ENCODE measurements around the gene RANBP1.
"Not testable (repeated sequence)": the region's sequence is repeated elsewhere in the genome, so short reads cannot be mapped to it uniquely, and the experiment has no call there.

RANBP1 gene

DNA sequence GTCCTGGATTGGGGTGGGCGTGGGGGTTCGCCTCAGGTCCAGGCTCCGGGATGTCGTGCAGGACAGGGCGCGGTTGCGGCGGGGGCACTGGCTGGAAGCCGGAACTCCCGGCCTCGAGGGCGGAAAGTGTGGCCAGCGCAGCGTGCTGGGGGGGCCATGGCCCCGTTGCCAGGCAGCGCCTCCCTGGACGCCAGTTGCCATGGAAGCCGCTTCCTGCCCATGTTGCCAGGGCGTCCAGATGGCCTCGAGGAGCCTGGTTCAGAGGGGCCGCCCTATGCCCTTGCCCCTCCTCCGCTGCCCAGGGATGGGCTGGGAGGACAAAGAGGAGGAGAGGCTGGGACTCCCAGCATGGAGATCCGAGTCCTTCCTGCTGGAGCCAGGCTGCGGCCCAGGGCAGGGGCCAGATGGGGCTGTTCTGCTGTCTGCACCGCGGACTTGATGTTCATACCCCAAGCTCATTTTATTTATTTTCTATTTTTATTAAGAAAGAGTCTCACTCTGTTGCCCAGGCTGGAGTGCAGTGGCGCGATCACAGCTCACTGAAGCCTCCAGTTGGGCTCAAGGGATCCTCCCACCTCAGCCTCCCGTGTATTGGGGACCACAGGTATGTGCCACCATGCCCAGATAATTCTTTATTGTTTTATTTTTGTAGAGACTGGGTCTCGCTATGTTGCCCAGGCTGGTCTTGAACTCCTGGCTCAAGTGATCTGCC lies 39.6 kb downstream of the RANBP1 start:
- DNase-seq: peak; percentile 74

DNA sequence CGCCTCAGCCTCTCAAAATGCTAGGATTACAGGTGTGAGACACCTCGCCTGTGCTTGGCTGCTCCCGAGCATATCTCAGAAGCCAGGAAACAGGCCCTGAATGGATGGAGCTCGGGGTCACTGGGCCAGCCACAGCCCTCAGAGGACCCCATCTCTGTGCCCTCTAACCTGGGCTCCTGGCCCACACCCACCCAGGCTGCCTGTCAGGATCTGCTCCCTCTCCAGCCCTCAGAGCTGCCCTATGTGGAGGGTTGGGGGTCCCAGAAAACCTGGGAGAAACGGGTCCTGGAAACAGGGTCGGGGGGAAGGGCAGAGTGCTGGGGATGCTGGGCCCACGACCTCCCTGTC lies 40.1 kb downstream of the RANBP1 start:
- DNase-seq: no peak

DNA sequence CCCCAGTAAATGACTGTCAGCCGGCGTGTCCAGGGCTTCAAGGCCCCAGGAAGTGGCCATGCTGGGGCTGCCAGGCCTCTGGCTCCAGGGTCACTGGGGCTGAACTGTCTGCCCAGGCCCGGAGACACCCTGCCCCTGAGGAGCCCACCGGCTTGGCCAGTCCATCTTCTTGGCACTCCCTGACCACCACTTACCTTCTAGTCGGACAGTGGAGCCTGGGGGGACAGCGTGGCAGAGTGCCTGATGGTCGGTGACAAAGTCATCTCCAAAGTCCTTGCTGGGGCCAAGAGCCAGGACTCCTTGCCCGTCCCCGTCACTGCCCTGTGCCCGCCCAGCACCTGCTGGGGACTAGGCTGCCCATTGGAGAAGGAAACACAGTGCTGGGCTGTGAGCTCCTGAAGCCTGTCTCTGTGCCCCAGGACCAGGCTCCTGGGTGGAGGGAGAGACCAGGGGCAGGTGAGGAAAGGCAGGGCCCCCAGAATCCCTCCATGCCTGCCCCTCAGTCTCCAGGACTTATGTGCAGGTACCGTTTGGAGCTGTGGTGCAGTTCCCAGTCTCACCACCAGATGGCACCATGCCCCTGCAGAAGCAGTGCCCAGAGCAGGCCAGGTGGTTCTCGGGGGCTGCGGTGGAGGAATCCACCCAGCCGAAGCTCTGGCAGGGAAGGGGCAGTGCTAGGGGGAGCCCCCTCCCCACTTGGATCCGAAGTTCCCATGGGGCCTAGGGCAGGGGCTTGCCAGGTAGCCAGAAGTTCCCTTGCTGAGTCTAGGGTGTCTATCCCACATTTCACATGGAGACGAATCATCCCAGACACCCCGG lies 40.9 kb downstream of the RANBP1 start:
- peak; percentile 69 for DNase-seq

DNA sequence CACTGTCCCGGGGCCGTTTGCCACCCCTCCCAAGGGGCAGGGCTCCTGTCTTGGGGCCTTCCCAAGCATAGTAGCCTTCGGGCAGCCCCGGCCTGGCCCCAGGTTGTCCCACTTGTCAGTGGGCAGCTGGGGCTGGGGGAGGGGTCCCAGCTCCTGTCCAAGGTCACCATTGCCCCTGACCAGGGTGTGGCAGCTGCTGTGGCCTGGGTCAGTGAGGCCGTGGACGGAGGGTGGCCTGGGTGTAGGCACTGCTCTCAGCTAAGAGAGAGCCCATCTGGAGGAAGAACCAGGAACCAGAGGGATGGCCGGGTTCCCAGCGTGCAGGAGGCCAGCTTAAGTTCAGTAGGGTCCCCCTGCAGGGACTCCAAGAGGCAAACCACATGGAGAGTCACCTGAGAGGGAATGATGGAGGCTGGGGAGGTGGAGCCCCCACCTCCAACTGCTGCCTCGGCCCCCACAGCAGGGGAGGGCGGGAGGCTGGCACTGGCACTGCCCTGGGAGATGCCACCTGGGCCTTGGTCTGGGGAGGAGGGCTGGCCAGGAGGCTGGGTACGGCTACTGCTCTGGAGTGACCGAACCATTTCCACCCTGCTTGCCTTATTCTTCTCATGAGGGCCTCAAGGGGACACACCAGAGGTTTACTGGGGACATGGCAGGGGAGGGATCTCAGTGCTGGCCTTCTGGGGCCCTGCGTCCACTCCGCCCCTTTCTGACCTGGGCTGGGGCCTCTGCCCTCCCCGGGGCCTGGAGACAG lies 41.7 kb downstream of the RANBP1 start:
- no peak for DNase-seq

DNA sequence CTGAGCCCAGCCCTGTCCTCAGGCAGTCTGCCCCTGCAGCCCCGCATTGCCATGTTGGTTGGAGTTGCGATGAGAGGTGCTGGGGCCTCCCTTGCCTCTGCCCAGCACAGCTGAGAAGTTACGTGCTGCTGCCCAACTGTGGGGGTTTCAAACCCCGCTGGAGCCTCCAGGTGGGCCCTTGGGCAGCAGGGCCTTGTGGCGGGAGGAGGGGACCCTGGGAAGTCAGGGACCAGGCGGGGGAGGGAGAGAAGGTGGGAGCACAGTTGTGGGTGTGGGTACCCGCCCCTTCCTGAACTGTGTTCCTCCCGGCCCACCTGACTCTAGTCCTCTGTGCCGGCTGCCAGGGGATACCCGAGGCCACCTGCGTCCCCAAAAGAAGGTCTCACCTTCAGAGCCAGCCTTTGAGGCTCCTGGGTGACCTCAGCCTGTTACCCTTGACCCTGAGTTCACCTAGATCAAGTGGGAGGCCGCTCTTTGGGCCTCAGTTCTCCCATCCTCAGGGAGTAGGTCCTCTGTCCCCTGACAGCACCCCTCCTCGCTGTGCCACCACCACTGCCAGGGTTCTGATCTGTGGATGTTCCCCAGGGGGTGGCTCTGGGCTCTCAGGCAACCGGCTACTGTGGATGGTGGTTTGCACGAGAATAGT lies 42.6 kb downstream of the RANBP1 start:
- no peak for DNase-seq

DNA sequence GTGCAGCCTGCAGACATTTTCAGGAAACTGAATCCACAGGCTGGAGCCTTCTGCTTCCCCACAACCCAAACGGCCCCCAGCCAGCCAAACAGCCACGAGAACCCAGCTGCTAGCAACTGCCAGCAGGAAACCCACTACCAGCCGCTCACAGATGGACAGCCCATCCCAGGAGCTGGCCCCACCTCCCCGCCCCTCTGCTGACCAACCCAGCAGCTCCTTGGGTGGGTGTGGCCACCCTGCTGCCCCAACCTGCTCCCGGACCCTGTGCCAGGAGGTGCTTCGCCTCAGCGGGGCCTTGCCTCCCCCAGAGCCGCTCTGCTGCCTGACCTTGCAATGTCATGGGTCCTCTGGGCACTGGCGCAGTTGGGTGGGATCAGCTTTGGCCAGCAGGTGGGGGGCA lies 43.2 kb downstream of the RANBP1 start:
- no peak for DNase-seq

DNA sequence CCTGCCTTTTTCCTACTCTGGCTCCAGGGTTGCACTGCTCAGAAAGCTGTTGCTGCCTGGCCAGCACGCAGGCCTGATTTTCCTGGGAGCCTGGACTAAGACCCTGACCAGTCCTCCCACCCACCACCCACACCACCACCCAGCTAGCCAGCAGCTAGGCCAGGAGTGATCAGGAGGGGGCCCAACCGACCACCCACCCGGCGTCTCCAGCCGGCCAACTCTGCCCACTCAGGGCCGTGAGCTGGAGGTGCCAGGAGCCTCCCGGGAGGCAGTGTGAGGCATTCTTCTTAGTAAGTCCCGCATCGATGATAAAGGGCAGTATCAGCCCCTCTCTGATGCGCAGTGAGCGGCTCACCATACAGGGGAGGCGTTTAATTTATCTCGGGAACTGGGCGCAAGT lies 43.6 kb downstream of the RANBP1 start:
- DNase-seq: not testable (repeated sequence)

DNA sequence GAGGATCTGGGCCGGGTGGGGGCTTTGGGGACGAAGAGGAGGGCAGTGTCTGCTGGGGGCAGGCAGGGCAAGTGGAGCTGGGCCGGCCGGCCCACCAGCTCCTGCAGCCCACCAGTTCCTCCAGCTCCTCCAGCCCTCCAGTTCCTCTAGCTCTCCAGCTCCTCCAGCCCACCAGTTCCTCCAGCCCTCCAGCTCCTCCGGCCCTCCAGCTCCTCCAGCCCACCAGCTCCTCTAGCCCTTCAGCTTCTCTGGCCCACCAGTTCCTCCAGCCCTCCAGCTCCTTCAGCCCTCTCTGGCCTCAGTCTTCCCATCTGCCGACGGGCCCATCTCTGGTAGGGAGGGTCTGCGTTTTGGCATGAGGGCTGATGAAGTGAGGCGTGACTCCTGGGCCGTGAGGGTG lies 44.1 kb downstream of the RANBP1 start:
- no peak for DNase-seq

DNA sequence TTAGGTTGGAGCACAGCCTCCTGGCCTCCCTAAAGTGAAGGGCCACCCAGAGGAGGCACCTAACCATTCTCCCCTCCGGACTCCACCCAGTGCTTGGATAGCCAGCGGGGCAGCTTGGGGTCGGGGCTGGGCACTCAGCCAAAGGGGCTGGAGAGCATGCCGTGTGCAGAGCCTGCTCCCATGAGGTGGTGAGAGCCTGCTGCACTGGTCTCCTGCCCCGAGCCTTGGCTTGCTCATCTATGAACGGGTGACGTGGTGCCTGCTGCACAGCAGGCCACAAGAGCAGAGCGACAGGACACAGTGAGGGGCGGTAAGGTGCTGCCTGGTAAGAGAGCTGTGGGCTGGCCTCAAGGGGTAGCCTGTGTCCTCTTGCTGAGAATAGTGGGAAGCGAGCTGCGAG lies 49.0 kb downstream of the RANBP1 start:
- no peak for DNase-seq

DNA sequence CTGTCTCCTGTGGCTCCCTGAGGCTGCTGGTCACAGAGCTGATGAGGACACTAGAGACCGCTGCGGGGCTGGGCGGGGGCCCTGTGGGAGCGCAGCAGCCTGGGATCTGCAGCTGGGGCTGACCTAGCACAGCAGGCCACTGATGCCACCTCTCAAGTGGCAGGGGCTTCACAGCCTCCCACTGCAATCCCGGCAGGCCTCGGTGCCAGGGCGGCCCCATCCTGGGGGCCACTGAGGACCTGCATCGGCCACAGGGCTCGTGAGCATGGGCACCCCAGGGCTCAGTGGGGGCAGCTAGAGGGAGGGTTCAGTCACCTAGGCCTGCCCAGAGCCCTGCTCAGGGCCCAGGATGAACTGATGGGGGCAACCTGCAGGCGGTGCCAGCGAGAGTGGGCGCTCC lies 49.5 kb downstream of the RANBP1 start:
- no peak for DNase-seq

DNA sequence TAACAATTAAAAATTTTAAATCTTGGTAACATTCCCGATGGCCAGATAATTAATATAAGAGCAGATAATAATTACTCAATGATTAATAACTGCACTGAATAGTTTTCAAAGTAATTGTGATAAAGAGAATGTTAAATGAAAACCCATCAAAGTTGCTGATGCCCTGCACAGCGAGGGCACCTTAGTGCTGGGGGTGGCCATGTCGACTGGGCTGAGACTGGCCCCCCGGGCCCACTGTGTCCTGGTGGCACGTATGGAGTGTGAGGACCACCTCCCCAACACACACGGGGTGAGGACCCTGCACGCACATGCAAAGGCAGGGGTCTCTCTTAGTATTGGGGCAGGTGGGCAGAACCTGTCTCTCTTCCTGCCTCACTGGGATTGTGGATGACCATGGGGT lies 50.0 kb downstream of the RANBP1 start:
- DNase-seq: no peak

DNA sequence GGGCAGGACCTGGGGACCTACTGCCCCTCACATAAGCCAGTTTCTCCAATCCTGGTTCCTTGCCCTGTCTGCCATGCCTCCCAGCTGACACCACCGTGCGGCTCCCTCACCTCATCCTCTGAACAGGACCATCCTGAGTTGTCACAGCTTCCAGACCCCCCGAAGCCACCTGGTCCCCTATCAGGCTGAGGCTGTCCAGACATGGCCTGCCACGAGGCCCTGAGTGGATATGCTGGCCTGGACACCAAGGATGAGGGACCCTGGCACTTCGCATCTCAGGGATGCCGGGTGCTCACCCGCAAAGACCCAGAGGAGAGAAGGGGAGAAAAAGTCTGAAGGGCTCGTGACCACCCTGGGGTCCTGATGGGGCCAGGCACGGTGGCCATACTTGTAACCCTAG lies 50.8 kb downstream of the RANBP1 start:
- no peak for DNase-seq

DNA sequence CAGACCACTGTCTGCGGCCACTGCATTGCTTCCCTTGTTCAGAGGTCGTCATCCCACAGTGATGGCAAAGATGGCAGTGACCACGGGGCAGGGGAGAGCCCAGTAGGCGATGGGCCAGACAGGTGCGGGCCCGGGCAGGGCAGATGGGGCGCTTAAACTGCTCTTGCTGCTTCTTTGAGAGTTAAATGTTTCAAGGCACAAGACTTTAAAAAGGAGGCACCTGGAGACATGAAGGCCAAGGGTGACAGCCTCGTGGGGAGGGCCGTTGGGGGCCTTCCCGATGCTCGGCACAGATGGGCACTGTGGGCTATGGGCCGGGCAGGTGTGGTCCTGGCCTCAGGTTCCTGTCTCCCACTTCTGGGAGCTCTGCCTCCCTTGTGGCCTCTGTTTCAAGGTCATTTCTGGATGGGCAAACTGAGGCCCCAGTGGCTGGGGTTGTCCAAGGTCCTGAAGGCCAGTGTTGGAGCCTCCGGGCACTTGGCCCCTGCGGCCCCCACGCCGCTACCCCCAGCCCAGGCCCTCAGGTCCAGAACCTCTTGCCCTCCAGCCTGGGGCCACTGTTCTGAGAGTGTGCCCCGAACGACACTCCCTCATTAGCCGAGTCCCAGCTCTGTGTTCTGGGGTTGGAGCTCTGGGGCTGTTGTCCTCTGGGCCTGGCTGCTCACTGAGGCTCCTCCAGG lies 51.9 kb downstream of the RANBP1 start:
- no peak for DNase-seq

DNA sequence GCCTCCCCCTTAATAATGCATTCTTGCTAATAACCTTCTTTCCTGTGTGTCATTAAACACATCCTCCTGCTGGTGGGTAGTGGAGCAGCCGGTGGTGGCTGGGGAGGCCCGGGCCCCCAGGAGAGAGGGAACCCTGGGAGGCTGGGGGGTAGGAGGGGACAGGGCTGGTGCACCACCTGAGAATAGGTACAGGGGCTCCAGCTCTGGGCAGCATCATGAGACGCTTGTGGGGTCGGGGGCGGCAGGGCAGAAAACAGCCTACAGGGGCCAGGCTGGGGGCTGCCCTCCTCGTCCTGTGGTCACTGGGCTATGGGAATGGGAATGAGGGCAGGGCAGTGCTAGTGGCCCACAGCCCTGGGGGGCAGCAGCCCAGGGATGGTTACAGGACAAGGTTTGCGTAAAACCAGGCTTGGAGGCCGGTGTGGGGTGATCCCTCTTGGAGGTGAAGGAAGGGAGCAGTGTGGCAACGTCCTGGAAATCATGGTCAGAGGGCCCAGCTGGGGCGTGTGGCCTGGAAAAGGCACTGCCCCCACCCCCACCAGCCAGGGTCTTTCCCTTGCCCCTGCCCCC lies 53.4 kb downstream of the RANBP1 start:
- no peak for DNase-seq

DNA sequence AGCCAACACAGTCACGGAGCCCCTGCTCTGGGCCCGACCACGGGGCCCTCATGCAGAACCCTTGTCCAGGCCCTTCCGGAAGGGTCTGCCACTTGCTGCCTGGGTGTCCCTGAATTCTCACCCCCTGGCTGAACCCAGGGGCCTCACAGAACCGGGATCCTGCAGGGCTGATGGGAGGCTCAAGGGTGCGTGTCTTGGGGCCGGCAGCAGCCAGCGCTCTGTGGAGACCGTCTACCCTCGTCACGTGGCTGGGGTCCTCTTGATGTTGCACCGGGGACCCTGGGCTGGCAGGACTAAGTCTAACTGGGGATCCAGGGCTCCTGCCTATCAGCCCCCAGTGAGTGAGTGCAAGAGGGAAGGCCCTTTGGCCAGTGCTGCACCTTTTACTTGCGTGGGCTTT lies 54.3 kb downstream of the RANBP1 start:
- no peak for DNase-seq

DNA sequence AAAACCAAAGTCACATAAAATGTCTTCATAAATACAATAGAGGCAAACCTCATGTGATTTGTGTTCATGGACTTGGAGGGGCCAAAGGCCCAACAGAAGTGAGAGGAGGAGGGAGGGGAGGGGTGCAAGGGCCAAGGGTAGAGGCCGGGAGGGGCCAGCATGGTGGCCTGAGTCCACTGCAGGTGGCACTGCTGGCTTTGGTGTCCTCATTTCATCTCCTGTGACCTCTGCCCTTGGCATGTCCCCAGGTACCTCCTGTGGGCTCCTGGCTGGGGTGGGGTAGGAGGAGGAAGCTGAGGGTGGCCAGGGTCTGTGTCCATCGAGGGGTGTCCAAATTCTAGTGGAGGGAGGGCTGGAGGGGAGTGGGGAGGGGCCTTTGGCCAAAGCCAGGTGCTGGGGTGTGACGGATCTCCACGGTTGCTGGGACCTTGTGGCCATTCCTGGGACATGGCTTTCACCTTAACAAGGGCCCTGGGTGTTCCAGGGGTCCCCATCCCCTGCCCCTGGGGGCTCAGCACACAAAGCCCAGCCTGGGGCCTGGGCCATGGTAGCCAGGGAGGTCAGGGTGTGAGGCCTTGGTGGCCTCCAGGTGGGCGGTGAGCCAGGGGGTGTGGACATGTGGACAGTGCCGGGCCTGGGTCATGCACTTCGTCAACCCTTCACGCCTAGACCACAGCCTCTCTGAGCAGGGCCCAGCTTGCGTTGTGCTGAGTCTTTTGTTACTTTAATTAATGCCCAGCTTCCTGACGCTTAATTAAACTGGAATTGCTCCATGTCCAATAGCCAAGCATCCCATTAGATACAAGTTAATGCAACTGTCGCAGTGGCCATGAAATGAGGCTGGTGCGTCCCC lies 55.6 kb downstream of the RANBP1 start:
- DNase-seq: no peak

DNA sequence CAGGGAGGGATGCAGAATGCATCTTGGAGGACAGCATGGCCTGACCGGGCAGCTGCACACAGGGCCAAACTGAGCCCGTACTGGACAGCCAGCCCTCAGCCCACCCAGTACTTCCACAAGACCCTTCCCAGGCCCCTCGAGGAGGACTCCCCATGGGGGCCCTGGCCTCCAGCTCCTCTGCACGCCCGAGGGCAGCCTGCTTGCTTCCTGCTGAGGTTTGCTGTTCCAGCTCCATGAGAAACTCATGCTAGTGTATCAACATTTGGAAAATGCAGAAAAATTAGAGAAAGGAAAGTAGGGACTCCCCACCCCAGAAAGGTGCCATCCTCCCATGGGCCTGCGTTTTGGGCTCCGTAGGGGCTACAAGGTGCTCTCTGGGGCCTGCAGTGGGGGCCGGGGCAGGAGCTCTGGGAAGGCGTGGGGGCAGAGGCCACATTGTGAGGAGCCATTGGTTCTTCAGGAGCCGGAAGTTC lies 56.3 kb downstream of the RANBP1 start:
- DNase-seq: no peak

DNA sequence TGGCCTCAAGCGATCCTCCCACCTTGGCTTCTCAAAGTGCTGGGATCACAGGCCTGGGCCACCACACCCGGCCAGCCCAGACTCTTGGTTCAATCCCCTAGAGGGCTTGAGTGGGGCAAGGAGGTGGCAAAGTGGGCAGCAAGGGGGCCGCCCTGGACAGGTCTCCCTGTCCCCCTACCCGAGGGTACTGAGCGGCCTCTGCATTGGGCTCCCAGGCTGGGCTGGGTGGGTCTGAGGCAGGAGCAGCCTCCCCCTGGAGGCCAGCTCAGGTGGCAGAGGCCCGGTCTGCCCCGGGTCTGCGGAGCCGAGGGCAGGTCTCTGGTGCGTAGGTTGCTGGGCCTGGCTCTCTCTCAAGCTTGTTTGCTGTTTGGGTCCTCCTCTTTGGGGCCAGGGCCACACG lies 57.3 kb downstream of the RANBP1 start:
- DNase-seq: no peak

DNA sequence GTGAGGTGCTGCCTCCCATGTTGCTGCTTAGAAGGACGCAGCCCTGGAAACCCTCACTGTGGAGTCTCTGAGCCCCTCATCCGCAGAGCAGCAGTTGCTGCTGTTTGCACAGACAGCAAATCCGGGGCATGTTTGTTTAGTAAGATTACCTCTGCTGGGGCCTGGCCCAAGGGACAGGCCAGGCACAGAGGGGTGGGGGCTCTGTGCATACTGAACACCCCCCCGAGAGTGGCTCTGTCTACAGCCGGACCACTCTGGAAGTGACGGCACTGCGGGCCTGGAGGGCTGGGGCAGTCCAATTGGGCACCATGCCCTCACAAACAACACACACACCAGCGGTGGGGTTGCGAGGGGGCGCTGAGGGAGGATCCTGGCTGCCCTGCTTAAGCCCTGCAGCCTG lies 57.9 kb downstream of the RANBP1 start:
- DNase-seq: no peak

DNA sequence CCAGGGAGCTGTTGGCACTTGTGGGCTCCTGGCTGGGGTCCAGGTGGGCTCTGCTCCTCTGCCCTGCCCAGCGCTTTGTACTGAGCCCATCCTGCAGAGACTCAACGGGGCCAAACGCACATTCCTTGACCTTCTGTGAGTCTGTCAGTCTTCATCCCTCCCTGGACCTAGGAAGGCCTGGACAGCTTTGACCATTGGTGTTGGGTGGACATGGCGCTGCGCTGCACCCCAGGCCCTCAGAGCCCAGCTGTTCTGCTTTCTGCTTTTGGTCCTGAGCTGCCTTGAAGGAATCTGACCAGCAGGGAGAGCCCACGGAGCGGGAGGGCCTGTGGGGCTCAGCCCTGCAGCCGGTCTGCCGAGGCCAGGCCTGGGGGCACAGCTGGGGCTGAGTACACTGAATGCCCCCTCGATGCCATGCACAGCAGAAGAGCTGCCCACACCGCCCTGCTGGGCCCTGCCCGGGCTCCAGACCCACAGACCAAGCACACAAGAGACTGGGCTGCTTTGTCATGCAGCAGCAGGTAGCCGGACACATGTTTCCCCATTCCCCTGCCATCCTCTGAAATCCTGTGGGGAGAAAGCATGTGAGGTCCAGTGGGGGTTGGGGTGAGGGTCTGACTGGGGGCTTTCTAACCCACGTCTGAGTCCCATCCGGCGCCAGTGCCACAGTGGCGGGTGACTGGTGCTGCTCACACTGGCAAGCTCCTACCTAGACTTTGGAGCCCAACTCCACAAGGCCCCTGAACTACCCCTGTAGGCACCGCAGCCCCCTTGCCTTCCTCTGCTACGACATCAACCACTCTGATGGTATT lies 59.1 kb downstream of the RANBP1 start:
- no peak for DNase-seq

DNA sequence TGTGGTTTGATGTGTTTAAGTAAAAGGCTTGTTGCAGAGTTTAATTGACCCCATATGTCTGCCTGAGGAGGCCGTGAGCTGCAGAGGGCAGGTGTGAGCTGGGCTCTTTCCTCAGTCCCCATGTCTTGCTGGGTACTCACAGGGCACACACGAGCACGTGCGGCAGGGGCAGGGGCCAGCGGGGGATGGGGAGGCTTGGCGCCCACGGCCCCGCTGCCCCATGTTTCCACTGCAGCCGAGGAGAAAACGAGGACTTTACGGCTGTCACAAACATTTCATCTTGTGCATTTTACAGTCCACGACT lies 59.6 kb downstream of the RANBP1 start:
- no peak for DNase-seq

Data from T1000 (cell line).